Activated T-cell treated with anti-CD3 and anti-CD28 coated beads, Interleukin-2, amount 50 U/mL, for 24 hours (primary cell): ENCODE results near the gene PTPRG.

ENCODE experiments used
- DNase-seq: peaks from one replicate; pipeline ENCODE4 v3.0.0-alpha.2; 2020
- H3K27ac Mint-ChIP-seq: 2 replicates; pipeline ENCODE4 v1.8.0; 2020; ENCODE audit warnings: mild to moderate bottlenecking, mixed read lengths
- H3K27me3 Mint-ChIP-seq: 2 replicates; pipeline ENCODE4 v1.8.0; 2020; ENCODE audit warnings: mixed read lengths
- H3K36me3 Mint-ChIP-seq: 2 replicates; pipeline ENCODE4 v1.8.0; 2020; ENCODE audit warnings: low read depth, mixed read lengths
- H3K4me1 Mint-ChIP-seq: 2 replicates; pipeline ENCODE4 v1.8.0; 2020; ENCODE audit warnings: low read depth, mixed read lengths
- H3K4me3 Mint-ChIP-seq: 2 replicates; pipeline ENCODE4 v1.8.0; 2020; ENCODE audit warnings: mild to moderate bottlenecking, moderate library complexity, mixed read lengths
- H3K9me3 Mint-ChIP-seq: 2 replicates; pipeline ENCODE4 v1.8.0; 2020; ENCODE audit warnings: mixed read lengths

Gene PTPRG

GRCh38 chr3:62095756-62096155 lies 534.4 kb downstream of the PTPRG start:
- no peaks in the 10 kb centered on the region for H3K9me3 Mint-ChIP-seq
- no peaks in the 10 kb centered on the region for H3K36me3 Mint-ChIP-seq
- no peak overlapping the region for H3K4me3 Mint-ChIP-seq

GRCh38 chr3:62096521-62096920 lies 535.1 kb downstream of the PTPRG start:
- H3K4me1 Mint-ChIP-seq: no peaks in the 10 kb centered on the region
- no peaks in the 10 kb centered on the region for H3K9me3 Mint-ChIP-seq
- H3K27me3 Mint-ChIP-seq: no peaks in the 10 kb centered on the region
- H3K36me3 Mint-ChIP-seq: no peaks in the 10 kb centered on the region
- H3K4me3 Mint-ChIP-seq: no peak overlapping the region
- no peak for DNase-seq
- H3K27ac Mint-ChIP-seq: no peak overlapping the region

More at GRCh38 chr3:62095756-62096155, 534.4 kb downstream of the PTPRG start:
- DNase-seq: no peak
- no peaks in the 10 kb centered on the region for H3K4me1 Mint-ChIP-seq
- H3K27me3 Mint-ChIP-seq: peaks cover under 1% of the 10 kb centered on the region
- H3K27ac Mint-ChIP-seq: no peak overlapping the region

- Mint-ChIP-seq H3K36me3 (no peaks in the 10 kb centered on the region), H3K9me3 (no peaks in the 10 kb centered on the region)
Observed at GRCh38 chr3:62097121-62097520, 535.8 kb downstream of the PTPRG start.

GRCh38 chr3:62098646-62099365 lies 537.4 kb downstream of the PTPRG start:
- Mint-ChIP-seq H3K4me3 (no peak overlapping the region), H3K27ac (no peak overlapping the region), H3K4me1 (no peaks in the 10 kb centered on the region), H3K36me3 (no peaks in the 10 kb centered on the region), H3K27me3 (no peaks in the 10 kb centered on the region), H3K9me3 (no peaks in the 10 kb centered on the region)
- DNase-seq: no peak

More at GRCh38 chr3:62097121-62097520, 535.8 kb downstream of the PTPRG start:
- Mint-ChIP-seq H3K27me3 (no peaks in the 10 kb centered on the region), H3K4me1 (no peaks in the 10 kb centered on the region), H3K4me3 (no peak overlapping the region), H3K27ac (no peak overlapping the region)
- no peak for DNase-seq

GRCh38 chr3:62100282-62100989 lies 539.1 kb downstream of the PTPRG start:
- Mint-ChIP-seq H3K4me1 (no peaks in the 10 kb centered on the region), H3K27ac (no peak overlapping the region), H3K9me3 (peaks cover 3% of the 10 kb centered on the region), H3K36me3 (no peaks in the 10 kb centered on the region), H3K4me3 (no peak overlapping the region), H3K27me3 (no peaks in the 10 kb centered on the region)
- DNase-seq: no peak

GRCh38 chr3:62101488-62101887 lies 540.1 kb downstream of the PTPRG start:
- Mint-ChIP-seq H3K4me1 (no peaks in the 10 kb centered on the region), H3K27ac (no peak overlapping the region), H3K9me3 (peaks cover 3% of the 10 kb centered on the region), H3K4me3 (no peak overlapping the region), H3K27me3 (no peaks in the 10 kb centered on the region), H3K36me3 (no peaks in the 10 kb centered on the region)
- DNase-seq: no peak

- no peaks in the 10 kb centered on the region for H3K27me3 Mint-ChIP-seq
- no peak for DNase-seq
- H3K4me1 Mint-ChIP-seq: no peaks in the 10 kb centered on the region
- no peak overlapping the region for H3K4me3 Mint-ChIP-seq
- no peak overlapping the region for H3K27ac Mint-ChIP-seq
- no peaks in the 10 kb centered on the region for H3K36me3 Mint-ChIP-seq
- H3K9me3 Mint-ChIP-seq: peaks cover 3% of the 10 kb centered on the region
Observed at GRCh38 chr3:62103531-62103930, 542.2 kb downstream of the PTPRG start.

- no peak overlapping the region for H3K4me3 Mint-ChIP-seq
- H3K36me3 Mint-ChIP-seq: no peaks in the 10 kb centered on the region
- no peak overlapping the region for H3K27ac Mint-ChIP-seq
- H3K4me1 Mint-ChIP-seq: no peaks in the 10 kb centered on the region
- no peaks in the 10 kb centered on the region for H3K27me3 Mint-ChIP-seq
- H3K9me3 Mint-ChIP-seq: peaks cover under 1% of the 10 kb centered on the region
- DNase-seq: no peak
Observed at GRCh38 chr3:62109534-62109933, 548.2 kb downstream of the PTPRG start.

- Mint-ChIP-seq H3K4me1 (no peaks in the 10 kb centered on the region), H3K27ac (no peak overlapping the region), H3K4me3 (no peak overlapping the region), H3K36me3 (no peaks in the 10 kb centered on the region), H3K27me3 (no peaks in the 10 kb centered on the region), H3K9me3 (no peaks in the 10 kb centered on the region)
- DNase-seq: no peak
Observed at GRCh38 chr3:62110443-62111225, 549.3 kb downstream of the PTPRG start.

- Mint-ChIP-seq H3K9me3 (no peaks in the 10 kb centered on the region), H3K27me3 (no peaks in the 10 kb centered on the region), H3K27ac (no peak overlapping the region), H3K36me3 (no peaks in the 10 kb centered on the region), H3K4me3 (no peak overlapping the region), H3K4me1 (no peaks in the 10 kb centered on the region)
- DNase-seq: no peak
Observed at GRCh38 chr3:62113092-62113491, 551.7 kb downstream of the PTPRG start.

GRCh38 chr3:62114763-62115162 lies 553.4 kb downstream of the PTPRG start:
- H3K4me3 Mint-ChIP-seq: no peak overlapping the region
- H3K9me3 Mint-ChIP-seq: peaks cover 3% of the 10 kb centered on the region
- DNase-seq: no peak
- H3K4me1 Mint-ChIP-seq: no peaks in the 10 kb centered on the region
- H3K36me3 Mint-ChIP-seq: no peaks in the 10 kb centered on the region
- H3K27me3 Mint-ChIP-seq: peaks cover 3% of the 10 kb centered on the region
- H3K27ac Mint-ChIP-seq: no peak overlapping the region

GRCh38 chr3:62117903-62118548 lies 556.7 kb downstream of the PTPRG start:
- Mint-ChIP-seq H3K27me3 (peaks cover 3% of the 10 kb centered on the region), H3K27ac (no peak overlapping the region), H3K4me3 (no peak overlapping the region), H3K36me3 (no peaks in the 10 kb centered on the region), H3K4me1 (no peaks in the 10 kb centered on the region), H3K9me3 (peaks cover 8% of the 10 kb centered on the region)
- no peak for DNase-seq

- H3K9me3 Mint-ChIP-seq: peaks cover 8% of the 10 kb centered on the region
- H3K27ac Mint-ChIP-seq: no peak overlapping the region
- H3K27me3 Mint-ChIP-seq: peaks cover 3% of the 10 kb centered on the region
- DNase-seq: no peak
- H3K4me1 Mint-ChIP-seq: no peaks in the 10 kb centered on the region
- no peaks in the 10 kb centered on the region for H3K36me3 Mint-ChIP-seq
- no peak overlapping the region for H3K4me3 Mint-ChIP-seq
Observed at GRCh38 chr3:62119139-62119538, 557.8 kb downstream of the PTPRG start.

- Mint-ChIP-seq H3K4me1 (no peaks in the 10 kb centered on the region), H3K36me3 (no peaks in the 10 kb centered on the region), H3K27ac (no peak overlapping the region), H3K27me3 (peaks cover 3% of the 10 kb centered on the region), H3K4me3 (no peak overlapping the region), H3K9me3 (peaks cover 8% of the 10 kb centered on the region)
- DNase-seq: no peak
Observed at GRCh38 chr3:62122819-62123218, 561.4 kb downstream of the PTPRG start.
